Subcutaneous adipose tissue (tissue), 4 donors: Measurements from ENCODE around the gene FBXO38. TPM values are rescaled to one million over a fixed set of nuclear protein-coding genes. Genes with fewer than 3 reads are reported as not detected.

ENCODE experiments used
- total RNA-seq, 4 donors: library from RNA; depleted of rRNA; stranded (reverse); fragments of >200 nt; gene quantifications; one replicate each; pipeline ENCODE4 v1.1.0, GENCODE V29; 2016
- TF ChIP-seq, protein P1 (sequence below): fragments of 450-650 bp; IDR thresholded peaks from one replicate; pipeline ENCODE4 v1.5.1; 2016; ENCODE audit warnings: low read depth, mild to moderate bottlenecking, control low read depth, antibody characterized with exemption, moderate library complexity

FBXO38 gene, protein sequence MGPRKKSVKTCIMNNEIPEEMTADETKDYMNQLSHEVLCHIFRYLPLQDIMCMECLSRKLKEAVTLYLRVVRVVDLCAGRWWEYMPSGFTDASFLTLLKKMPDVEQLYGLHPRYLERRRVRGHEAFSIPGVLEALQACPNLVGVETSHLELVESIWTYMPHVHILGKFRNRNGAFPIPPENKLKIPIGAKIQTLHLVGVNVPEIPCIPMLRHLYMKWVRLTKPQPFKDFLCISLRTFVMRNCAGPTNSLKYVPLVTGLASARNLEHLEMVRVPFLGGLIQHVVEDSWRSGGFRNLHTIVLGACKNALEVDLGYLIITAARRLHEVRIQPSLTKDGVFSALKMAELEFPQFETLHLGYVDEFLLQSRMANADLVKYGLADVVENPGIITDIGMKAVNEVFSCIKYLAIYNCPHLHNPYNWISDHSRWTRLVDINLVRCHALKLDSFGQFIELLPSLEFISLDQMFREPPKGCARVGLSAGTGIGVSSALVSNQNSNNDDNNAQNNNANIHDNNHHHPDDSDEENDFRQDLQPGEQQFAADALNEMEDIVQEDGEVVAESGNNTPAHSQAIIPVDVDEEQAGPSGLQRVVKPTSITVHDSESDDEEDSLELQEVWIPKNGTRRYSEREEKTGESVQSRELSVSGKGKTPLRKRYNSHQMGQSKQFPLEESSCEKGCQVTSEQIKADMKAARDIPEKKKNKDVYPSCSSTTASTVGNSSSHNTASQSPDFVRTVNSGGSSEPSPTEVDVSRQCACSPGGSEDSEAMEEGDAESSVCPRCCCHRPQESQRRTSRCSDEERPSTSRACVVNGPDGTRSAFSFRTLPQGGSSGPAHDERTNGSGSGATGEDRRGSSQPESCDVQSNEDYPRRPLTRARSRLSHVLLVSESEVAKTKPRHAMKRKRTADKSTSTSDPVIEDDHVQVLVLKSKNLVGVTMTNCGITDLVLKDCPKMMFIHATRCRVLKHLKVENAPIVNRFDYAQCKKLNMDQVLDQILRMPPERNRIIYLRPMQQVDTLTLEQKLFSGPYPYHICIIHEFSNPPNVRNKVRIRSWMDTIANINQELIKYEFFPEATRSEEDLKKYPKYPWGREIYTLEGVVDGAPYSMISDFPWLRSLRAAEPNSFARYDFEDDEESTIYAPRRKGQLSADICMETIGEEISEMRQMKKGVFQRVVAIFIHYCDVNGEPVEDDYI
- total RNA-seq: 10 to 100 TPM; 56.3 to 94.7 (median 71.7) TPM

DNA sequence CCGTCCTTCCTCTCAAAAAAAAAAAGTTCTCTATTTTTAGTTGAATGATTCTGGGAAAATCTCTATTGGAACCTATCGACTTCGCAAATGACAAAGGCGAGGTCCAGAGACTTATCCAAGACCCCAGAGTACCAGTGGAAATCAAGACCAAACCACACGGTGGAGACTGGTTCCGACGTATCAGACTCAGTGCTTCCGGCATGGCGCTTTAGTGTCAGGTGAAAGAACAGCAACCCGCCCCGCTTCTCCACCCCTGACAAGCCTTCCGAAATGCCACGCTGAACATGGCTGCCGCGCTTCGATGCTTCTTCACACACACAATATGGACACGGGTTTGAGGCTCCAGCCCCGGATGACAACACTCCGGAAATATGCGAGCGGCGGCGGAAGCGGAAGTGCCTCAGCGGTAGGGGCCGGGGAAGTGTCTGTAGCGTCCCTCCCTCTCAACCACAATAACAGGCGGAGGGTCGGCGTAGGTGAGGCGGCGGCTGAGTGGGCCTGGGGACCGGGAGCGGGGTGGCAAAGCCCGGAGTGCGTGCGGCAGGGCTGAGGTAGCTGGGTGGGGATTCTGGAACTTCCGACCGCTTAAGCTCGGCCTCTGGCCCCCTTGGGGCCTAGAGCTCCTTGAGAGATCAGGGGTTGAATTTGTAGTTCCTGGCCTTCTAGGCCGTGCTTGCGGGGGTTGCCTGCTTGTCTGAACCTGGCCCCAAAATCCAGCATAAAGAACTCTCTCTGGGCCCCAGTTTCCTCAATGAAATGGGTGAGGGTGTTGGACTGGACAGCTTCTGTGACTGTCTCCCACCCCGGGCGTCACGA, at the start of gene FBXO38:
TSS of gene FBXO38 (plus strand) at position 395 of the 816 bp plus-strand sequence. CDS start 10,819 bp downstream, outside the sequence.
- TF ChIP-seq, protein P1, sequence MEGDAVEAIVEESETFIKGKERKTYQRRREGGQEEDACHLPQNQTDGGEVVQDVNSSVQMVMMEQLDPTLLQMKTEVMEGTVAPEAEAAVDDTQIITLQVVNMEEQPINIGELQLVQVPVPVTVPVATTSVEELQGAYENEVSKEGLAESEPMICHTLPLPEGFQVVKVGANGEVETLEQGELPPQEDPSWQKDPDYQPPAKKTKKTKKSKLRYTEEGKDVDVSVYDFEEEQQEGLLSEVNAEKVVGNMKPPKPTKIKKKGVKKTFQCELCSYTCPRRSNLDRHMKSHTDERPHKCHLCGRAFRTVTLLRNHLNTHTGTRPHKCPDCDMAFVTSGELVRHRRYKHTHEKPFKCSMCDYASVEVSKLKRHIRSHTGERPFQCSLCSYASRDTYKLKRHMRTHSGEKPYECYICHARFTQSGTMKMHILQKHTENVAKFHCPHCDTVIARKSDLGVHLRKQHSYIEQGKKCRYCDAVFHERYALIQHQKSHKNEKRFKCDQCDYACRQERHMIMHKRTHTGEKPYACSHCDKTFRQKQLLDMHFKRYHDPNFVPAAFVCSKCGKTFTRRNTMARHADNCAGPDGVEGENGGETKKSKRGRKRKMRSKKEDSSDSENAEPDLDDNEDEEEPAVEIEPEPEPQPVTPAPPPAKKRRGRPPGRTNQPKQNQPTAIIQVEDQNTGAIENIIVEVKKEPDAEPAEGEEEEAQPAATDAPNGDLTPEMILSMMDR: no peak

DNA sequence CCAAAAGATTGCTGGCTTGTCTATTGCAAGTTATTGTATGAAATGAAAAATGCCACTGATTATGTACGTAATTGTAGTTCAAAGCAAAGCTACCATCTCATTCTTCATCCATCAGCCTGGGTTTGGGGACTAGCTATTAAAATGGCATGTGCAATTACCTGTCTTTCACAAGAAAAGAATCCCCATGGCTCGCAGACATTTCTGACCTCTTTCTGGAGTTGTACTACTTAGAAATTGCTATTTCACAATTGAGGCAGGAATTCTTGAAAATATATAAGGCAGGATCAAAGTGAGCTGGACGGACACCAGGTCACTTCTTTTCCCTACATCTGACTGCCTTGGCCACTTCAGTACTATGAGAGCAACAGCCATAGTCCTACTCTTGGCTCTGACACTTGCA, 48.5 kb upstream of the FBXO38 start, which contains the start of gene SPINK9:
TSS of gene SPINK9 (plus strand) at position 301 of the 400 bp plus-strand sequence. CDS start at position 356, 55 bp downstream.
- TF ChIP-seq, protein P1: no peak

DNA sequence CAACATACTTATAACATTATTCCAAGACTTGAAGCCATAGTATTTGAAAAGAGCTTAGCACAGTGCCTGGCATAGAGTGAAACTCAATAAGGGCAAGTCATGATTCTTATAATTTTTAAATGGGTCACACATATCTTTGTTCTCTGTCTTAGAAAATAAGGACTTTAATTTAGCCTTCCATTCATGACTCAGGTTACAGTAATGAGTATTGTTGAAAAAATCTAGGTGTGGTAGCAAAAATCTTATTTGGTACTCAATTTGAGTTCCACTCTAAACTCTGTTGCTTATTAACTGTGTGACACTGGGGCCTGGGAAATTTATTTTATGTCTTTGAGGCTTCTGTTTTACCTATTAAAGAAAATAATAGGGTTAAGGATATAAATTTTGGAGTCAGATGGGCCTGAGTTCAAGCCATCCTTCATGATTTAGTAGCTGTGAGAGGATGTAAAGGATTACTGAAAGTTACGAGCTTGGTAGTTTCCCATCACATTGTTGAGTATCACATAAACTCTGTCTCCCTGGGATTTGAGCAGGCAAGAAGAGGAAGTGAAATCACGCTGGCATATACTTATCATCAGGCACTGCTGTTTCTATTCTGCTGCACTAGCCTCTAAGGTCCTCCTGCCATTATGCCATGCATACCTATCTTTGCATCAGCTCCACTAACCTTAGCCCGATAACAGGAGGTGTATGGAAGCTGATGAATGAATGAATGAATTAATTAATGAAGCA, 46.9 kb upstream of the FBXO38 start:
- TF ChIP-seq, protein P1: no peak

DNA sequence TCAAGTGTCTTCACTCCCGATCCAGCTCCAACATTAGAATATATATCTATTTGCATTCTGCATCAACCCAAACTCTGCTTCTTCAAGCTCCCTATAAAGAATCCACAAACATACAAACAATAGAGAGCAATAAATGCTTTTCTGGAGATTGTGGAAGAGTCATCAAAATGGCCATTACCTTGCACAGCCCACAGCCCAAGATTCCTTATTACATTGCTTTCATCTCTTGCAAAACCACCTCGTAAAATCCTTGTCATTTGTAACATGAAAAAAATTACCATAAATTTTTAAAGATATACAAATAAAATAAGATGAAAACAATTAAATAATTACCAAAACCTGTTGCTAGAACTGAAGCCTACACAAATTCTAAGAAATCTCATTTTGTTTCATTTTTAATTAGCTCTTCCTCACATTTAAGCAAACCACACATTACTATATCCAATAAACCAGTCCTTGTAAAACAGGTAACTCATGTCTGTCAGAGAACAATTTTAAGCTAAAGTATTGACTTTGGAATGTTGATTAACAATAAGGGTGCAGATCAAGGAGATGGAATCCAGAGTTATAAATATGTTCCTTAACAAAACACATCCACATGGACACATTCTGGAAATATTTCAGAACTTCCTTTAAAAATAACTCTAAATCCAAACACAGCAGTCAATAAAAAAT, 41.2 kb upstream of the FBXO38 start:
- TF ChIP-seq, protein P1: no peak

DNA sequence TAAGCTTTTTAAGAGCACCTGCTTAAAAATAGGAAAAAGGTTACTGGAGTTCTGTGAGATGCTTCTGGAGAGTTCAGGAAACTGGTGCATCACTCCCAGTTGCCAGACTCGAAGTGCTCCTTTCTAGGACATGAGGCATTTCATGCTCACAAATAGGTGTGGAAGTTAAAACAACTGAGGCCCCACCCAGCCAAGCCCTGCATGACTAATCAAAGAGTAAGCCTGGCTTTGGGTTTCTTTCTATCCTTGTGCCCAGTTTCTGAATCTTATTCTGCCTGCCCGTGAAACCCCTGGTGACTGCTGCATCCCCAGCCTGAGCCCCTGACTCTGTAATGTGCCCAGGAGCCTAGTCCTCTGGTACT, 40.7 kb upstream of the FBXO38 start:
- TF ChIP-seq, protein P1: no peak
